RWPE2 (cell line): ENCODE measurements around the gene PLVAP.

Experiments used
- ATAC-seq: fragments of 200-7000 bp; cut with Tn5 transposase; 3 replicates; pipeline ENCODE4 v1.9.1; 2021; ENCODE audit warnings: low read depth
- DNase-seq: peaks from one replicate; pipeline ENCODE4 v3.0.0-alpha.2; 2020; ENCODE audit warnings: low spot score
- H3K27ac ChIP-seq: fragments of 450-650 bp; 2 replicates; pipeline ENCODE4 v1.5.1; 2017; ENCODE audit warnings: mild to moderate bottlenecking; ENCODE audit not compliant: poor library complexity, severe bottlenecking
- H3K27me3 ChIP-seq: fragments of 250-450 bp; sonication (Bioruptor Pico); 2 replicates; pipeline ENCODE4 v1.5.1; 2021; ENCODE audit warnings: mild to moderate bottlenecking, moderate library complexity; ENCODE audit not compliant: insufficient read depth, poor library complexity, severe bottlenecking
- H3K36me3 ChIP-seq: fragments of 250-450 bp; sonication (Bioruptor Pico); 2 replicates; pipeline ENCODE4 v1.5.1; 2020; ENCODE audit warnings: low read depth, mild to moderate bottlenecking, moderate library complexity
- H3K4me1 ChIP-seq: fragments of 250-450 bp; sonication (Bioruptor Pico); 2 replicates; pipeline ENCODE4 v1.5.1; 2021; ENCODE audit warnings: mild to moderate bottlenecking, moderate library complexity; ENCODE audit not compliant: insufficient read depth, poor library complexity, severe bottlenecking
- H3K4me3 ChIP-seq: fragments of 250-450 bp; sonication (Bioruptor Pico); 2 replicates; pipeline ENCODE4 v1.5.1; 2021; ENCODE audit warnings: mild to moderate bottlenecking, moderate library complexity; ENCODE audit not compliant: severe bottlenecking
- H3K9me3 ChIP-seq: fragments of 250-450 bp; sonication (Bioruptor Pico); 2 replicates; pipeline ENCODE4 v1.5.1; 2021; ENCODE audit warnings: mild to moderate bottlenecking, moderate library complexity; ENCODE audit not compliant: severe bottlenecking
- TF ChIP-seq, protein P1 (sequence below): fragments of 450-650 bp; IDR thresholded peaks from one replicate; pipeline ENCODE4 v1.5.1; 2017; ENCODE audit warnings: mild to moderate bottlenecking, moderate library complexity; ENCODE audit not compliant: poor library complexity, severe bottlenecking

Gene PLVAP

DNA sequence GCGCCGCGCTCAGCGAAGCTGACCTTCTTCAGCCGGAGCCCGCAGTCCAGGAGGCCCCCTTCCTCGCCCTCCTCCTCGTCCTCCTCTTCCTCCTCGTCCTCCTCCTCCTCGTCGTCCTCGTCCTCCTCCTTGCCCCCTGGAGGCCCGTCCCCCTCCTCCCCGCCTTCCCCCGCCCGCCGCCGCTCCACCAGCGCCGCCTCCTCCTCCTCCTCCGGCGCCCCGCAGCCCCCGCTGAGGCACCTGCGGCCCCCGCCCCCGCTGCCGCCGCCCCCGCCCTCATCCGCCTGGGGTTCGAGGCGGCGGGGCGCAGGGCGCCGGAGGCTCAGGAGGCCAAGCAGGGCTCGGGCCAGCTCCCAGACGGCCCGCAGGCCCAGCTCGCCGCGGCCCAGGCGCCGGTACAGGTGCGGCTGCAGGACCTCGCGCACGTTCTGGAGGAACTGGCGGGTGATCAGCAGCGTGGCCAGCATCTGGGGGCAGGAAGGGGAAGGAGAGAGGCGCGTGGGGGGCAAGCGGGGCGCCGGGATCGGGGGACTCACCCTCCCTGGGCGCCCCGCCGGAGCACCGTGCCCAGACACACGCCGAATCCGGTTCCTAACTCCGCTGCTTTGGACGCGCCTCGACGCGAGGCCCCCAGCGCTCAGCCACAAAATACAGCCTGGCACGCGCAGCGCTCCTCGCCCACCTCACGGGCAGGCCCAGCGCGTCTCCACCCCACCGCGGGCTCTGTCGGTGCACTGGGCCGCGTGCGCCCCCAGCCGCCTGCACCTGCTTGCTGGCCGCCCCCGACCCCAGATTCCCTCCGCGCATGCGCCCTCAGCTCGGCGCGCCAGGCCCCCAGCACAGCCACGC is 48.4 kb downstream of the PLVAP start:
- H3K9me3 ChIP-seq = no peaks in the 10 kb centered on the region
- DNase-seq = no peak
- peaks cover 6% of the 10 kb centered on the region for H3K36me3 ChIP-seq
- no peak overlapping the region for H3K27ac ChIP-seq
- no peak for ATAC-seq
- H3K4me3 ChIP-seq = peak overlapping the region; percentile 29
- peaks cover 13% of the 10 kb centered on the region for H3K4me1 ChIP-seq
- no peaks in the 10 kb centered on the region for H3K27me3 ChIP-seq
- TF ChIP-seq, protein P1, sequence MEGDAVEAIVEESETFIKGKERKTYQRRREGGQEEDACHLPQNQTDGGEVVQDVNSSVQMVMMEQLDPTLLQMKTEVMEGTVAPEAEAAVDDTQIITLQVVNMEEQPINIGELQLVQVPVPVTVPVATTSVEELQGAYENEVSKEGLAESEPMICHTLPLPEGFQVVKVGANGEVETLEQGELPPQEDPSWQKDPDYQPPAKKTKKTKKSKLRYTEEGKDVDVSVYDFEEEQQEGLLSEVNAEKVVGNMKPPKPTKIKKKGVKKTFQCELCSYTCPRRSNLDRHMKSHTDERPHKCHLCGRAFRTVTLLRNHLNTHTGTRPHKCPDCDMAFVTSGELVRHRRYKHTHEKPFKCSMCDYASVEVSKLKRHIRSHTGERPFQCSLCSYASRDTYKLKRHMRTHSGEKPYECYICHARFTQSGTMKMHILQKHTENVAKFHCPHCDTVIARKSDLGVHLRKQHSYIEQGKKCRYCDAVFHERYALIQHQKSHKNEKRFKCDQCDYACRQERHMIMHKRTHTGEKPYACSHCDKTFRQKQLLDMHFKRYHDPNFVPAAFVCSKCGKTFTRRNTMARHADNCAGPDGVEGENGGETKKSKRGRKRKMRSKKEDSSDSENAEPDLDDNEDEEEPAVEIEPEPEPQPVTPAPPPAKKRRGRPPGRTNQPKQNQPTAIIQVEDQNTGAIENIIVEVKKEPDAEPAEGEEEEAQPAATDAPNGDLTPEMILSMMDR = no peak

GRCh38 chr19:17327654-17328516 is 49.3 kb downstream of the PLVAP start:
- Histone ChIP-seq H3K4me1 (peaks cover 13% of the 10 kb centered on the region), H3K36me3 (peaks cover 2% of the 10 kb centered on the region), H3K27me3 (no peaks in the 10 kb centered on the region), H3K9me3 (no peaks in the 10 kb centered on the region), H3K27ac (peak overlapping the region; percentile 52), H3K4me3 (peak overlapping the region; percentile 29)
- DNase-seq (no peak), ATAC-seq (peak; percentile 44; the same call in 2 of the 3 replicates)
- TF ChIP-seq, protein P1 = no peak

GRCh38 chr19:17327068-17327653 is 50.0 kb downstream of the PLVAP start:
- no peaks in the 10 kb centered on the region for H3K27me3 ChIP-seq
- no peak overlapping the region for H3K4me3 ChIP-seq

DNA sequence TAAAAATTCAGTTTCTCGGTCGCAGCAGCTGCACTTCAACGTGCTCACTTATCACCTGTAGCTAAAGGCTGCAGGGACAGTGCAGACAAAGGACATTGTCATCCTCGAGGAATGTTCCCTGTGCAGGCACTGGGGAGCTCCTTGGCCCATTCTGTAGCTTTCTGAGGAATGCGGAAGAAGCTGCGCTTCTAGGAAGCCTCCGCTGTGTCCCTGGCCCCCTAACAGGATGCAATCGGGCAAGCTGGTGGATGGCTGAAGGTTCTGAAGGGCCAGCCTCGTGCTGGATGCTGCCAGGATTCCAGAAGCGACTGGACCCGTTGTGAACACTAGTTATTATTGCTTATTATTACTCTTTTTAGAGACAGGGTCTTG is 50.6 kb downstream of the PLVAP start:
- Histone ChIP-seq H3K9me3 (no peaks in the 10 kb centered on the region), H3K27ac (peak overlapping the region; percentile 52), H3K27me3 (no peaks in the 10 kb centered on the region), H3K4me3 (no peak overlapping the region), H3K4me1 (peaks cover 13% of the 10 kb centered on the region), H3K36me3 (0 out of 2 replicates have a peak, but pooled peaks cover 5% of the 10 kb centered on the region)
- ATAC-seq (peak; percentile 53), DNase-seq (no peak)
- TF ChIP-seq, protein P1 = no peak

More at GRCh38 chr19:17327068-17327653, 50.0 kb downstream of the PLVAP start:
- peaks cover 3% of the 10 kb centered on the region; the same call in 1 of the 2 replicates for H3K36me3 ChIP-seq
- H3K4me1 ChIP-seq = peaks cover 13% of the 10 kb centered on the region
- no peak for DNase-seq
- H3K9me3 ChIP-seq = no peaks in the 10 kb centered on the region
- H3K27ac ChIP-seq = peak overlapping the region; percentile 52
- no peak for ATAC-seq
- TF ChIP-seq, protein P1 = no peak
